ENCODE measurements around the gene MINPP1. TPM values are rescaled to one million over a fixed set of nuclear protein-coding genes. Genes with fewer than 3 reads are reported as not detected.
"Not testable (repeated sequence)": the region's sequence is repeated elsewhere in the genome, so short reads cannot be mapped to it uniquely, and the experiment has no call there.

MINPP1 gene, protein sequence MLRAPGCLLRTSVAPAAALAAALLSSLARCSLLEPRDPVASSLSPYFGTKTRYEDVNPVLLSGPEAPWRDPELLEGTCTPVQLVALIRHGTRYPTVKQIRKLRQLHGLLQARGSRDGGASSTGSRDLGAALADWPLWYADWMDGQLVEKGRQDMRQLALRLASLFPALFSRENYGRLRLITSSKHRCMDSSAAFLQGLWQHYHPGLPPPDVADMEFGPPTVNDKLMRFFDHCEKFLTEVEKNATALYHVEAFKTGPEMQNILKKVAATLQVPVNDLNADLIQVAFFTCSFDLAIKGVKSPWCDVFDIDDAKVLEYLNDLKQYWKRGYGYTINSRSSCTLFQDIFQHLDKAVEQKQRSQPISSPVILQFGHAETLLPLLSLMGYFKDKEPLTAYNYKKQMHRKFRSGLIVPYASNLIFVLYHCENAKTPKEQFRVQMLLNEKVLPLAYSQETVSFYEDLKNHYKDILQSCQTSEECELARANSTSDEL
- total RNA-seq: 1 to 10 TPM; 2.3 to 9.4 (median 6.9) TPM

DNA sequence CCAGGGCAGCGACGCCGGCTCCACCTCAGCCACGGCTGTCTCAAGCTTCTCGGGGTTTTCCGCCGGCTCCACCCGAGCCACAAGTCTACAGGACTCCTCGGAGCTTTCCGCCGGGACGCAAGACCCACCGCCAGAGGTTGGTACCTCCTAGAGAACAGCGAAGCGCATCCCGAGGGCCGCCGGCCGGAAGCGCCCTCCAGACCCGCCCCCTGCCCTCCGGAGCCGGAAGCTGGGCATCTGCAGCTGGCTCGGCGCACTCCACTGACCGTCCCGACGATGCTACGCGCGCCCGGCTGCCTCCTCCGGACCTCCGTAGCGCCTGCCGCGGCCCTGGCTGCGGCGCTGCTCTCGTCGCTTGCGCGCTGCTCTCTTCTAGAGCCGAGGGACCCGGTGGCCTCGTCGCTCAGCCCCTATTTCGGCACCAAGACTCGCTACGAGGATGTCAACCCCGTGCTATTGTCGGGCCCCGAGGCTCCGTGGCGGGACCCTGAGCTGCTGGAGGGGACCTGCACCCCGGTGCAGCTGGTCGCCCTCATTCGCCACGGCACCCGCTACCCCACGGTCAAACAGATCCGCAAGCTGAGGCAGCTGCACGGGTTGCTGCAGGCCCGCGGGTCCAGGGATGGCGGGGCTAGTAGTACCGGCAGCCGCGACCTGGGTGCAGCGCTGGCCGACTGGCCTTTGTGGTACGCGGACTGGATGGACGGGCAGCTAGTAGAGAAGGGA, at the start of gene MINPP1:
MINPP1 (plus strand) TSS at position 254 of the 726 bp plus-strand sequence; CDS start at position 277, 23 bp downstream.
- peak; percentile 4 for DNase-seq
- Histone ChIP-seq H3K36me3 (peaks cover 0 to 13% (median 0%) of the 10 kb centered on the region in 3 donors), H3K9me3 (no peaks in the 10 kb centered on the region), H3K27ac (peak within 1 kb of the TSS; percentile 76 to 89 (median 84)), H3K27me3 (peaks cover 0 to 19% (median 0%) of the 10 kb centered on the region in 4 donors), H3K4me3 (peak within 1 kb of the TSS; percentile 66 to 87 (median 76)), H3K4me1 (peaks cover 4 to 36% (median 6%) of the 10 kb centered on the region in 3 donors)
- WGBS, 2 donors: 0% methylated on average over 7 of the region's 74 CpGs; no CpG with 5 or more reads in 1 of the 2 donors
- intact Hi-C loops (cut with DNase I): no loop called here
- TF ChIP-seq POLR2A (IDR thresholded peaks at IDR 0.05): peak in 2 of 4 donors; percentile 23 to 57
- TF ChIP-seq, protein P1, sequence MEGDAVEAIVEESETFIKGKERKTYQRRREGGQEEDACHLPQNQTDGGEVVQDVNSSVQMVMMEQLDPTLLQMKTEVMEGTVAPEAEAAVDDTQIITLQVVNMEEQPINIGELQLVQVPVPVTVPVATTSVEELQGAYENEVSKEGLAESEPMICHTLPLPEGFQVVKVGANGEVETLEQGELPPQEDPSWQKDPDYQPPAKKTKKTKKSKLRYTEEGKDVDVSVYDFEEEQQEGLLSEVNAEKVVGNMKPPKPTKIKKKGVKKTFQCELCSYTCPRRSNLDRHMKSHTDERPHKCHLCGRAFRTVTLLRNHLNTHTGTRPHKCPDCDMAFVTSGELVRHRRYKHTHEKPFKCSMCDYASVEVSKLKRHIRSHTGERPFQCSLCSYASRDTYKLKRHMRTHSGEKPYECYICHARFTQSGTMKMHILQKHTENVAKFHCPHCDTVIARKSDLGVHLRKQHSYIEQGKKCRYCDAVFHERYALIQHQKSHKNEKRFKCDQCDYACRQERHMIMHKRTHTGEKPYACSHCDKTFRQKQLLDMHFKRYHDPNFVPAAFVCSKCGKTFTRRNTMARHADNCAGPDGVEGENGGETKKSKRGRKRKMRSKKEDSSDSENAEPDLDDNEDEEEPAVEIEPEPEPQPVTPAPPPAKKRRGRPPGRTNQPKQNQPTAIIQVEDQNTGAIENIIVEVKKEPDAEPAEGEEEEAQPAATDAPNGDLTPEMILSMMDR (IDR thresholded peaks at IDR 0.05): no peak

DNA sequence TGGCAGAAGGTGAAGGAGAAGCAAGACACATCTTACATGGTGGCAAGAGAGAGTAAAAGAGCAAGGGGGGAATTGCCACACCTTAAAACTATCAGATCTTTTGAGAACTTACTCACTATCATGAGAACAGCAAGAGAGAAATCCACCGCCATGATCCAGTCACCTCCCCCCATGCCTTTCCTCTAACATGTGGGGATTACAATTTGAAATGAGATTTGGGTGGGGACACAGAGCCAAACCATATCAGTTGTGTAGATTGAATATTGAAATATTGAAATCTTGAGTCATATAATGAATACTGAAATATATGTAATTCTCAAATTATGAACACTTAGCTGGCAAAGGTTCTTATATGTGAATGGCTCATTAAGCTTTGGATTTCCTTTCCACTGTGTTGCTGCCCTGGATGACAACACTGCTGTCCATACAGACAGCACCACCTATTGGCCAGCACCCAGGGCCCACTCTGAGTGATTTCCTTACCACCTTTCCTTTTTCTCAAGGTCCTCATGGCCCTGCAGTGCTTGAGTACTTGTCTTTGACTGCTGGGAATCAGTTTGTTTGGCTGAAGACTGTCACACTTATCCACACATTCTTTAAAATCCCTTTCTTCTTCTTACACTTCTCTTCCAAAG, 48.0 kb upstream of the MINPP1 start:
- H3K27ac ChIP-seq; H3K4me1 ChIP-seq; H3K36me3 ChIP-seq; intact Hi-C loops (cut with DNase I); H3K4me3 ChIP-seq; H3K9me3 ChIP-seq; DNase-seq; H3K27me3 ChIP-seq: not testable (repeated sequence)
- no CpG with 5 or more reads among the region's 1 CpG for WGBS, 2 donors

DNA sequence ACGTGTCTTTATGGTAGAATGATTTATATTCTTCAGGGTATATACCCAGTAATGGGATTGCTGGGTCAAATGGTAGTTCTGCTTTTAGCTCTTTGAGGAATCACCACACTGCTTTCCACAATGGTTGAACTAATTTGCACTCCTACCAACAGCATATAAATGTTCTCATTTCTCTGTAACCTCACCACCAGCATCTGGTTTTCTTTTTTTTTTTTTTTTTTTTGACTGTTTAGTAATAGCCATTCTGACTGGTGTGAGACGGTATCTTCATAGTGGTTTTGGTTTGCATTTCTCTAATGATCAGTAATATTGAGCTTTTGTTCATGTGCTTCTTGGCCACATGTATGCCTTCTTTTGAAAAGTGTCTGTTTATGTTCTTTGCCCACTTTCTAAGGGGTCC, 42.9 kb upstream of the MINPP1 start:
- H3K36me3 ChIP-seq; H3K9me3 ChIP-seq; DNase-seq; H3K4me1 ChIP-seq; H3K27me3 ChIP-seq; H3K27ac ChIP-seq; intact Hi-C loops (cut with DNase I); H3K4me3 ChIP-seq: not testable (repeated sequence)
- no CpG with 5 or more reads among the region's 2 CpGs for WGBS, 2 donors

DNA sequence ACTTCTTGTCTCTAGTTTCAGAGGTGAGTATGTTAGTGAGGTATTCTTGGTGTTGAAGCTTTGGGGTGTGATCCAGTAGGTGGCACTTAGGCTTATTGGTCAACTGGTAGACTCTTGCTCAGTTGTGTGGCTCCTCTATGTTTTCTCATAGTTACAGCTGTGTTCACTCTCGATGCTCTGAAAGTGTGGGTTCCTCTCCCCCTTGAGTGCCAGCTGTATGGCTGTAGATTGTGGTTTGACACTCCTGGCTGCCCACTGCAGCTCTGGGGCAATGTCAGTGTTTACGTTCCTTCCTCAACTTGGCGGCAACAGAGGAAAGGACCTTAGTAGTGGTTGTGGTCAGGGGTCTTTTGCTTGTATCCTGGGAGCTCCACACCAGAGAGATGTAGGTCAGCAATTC, 37.8 kb upstream of the MINPP1 start:
- 100% methylated on average over 1 of the region's 3 CpGs; no CpG with 5 or more reads in 1 of the 2 donors for WGBS, 2 donors
- H3K27me3 ChIP-seq; H3K27ac ChIP-seq; H3K36me3 ChIP-seq; DNase-seq; H3K4me1 ChIP-seq; H3K9me3 ChIP-seq; H3K4me3 ChIP-seq; intact Hi-C loops (cut with DNase I): not testable (repeated sequence)

DNA sequence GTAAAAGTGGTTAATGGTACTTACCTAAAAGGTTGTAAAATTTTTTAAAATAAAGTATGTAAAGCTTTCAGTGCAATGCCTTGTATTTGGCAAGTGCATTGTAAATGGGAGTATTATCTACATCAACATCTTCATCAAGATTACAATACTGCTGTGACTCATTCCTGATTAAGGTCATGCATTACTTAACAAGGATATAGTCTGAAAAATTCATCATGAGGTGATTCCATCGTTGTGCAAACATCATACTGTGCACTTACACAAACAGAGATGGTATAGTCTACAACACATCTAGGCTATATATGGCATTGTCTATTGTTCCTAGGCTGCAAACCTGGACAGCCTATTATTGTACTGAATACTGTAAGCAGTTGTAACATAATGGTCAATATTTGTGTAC, 16.0 kb upstream of the MINPP1 start:
- DNase-seq; H3K27ac ChIP-seq; H3K9me3 ChIP-seq; H3K4me3 ChIP-seq; intact Hi-C loops (cut with DNase I); H3K36me3 ChIP-seq; H3K27me3 ChIP-seq; H3K4me1 ChIP-seq: not testable (repeated sequence)
- 13 to 38% methylated on average over 1 of the region's 1 CpG for WGBS, 2 donors

DNA sequence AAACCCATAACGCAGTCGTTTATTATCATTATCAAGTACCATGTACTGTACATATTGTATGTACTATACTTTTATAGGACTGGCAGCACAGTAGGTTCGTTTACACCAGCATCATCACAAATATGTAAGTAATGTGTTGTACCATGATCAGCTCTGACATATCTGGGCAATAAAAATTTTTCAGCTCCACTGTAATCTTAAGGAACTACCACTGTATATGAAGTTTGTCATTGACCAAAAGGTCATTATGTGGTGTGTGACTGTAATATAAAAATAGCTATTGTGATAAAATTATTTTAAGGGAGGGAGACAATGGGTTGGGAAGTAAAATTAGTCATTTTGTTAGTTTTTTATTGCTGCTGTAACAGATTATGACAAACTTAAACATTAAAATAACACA, 14.4 kb upstream of the MINPP1 start:
- H3K4me3 ChIP-seq; intact Hi-C loops (cut with DNase I); H3K36me3 ChIP-seq; DNase-seq; H3K27ac ChIP-seq; H3K4me1 ChIP-seq; H3K9me3 ChIP-seq; H3K27me3 ChIP-seq: not testable (repeated sequence)
- no CpG with 5 or more reads among the region's 3 CpGs for WGBS, 2 donors

DNA sequence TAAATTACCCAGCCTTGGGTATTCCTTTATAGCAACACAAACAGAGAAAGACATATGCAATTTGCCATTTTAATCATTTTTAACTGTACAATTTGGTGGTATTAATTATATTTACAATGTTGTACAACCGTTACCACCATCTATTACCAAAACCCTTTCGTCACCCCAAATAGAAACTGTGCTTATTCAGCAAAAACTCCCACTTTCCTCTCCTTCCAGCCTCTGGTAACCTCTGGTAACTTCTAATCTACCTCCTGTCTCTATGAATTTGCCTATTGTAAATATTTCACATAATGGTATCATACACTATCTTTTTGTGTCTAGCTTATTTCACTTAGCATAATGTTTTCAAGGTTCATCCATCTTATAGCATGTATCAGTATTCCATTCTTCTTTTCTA, 12.2 kb upstream of the MINPP1 start:
- peaks cover 0 to 13% (median 0%) of the 10 kb centered on the region in 4 donors for H3K27me3 ChIP-seq
- WGBS, 2 donors: 70 to 98% methylated on average over 2 of the region's 2 CpGs
- H3K4me1 ChIP-seq; H3K4me3 ChIP-seq; H3K9me3 ChIP-seq; H3K36me3 ChIP-seq; intact Hi-C loops (cut with DNase I); DNase-seq; H3K27ac ChIP-seq: not testable (repeated sequence)

DNA sequence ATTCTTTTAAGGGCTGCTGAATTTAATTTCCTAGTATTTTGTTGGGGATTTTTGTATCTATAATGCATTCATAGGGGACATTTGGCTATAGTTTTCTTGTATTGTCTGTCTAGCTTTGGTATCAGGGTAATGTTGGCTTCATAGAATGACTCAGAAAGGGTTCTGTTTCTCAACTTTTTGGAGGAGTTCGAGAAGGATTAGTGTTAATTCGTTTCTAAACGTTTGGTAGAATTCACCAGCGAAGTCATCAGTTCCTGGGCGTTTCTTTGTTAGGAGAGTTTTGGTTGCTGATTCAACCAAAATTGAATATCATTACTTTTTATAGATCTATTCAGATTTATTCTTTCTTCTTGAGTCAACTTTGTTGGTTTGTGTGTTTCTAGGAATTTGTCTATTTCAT, 9.2 kb upstream of the MINPP1 start:
- not testable (repeated sequence) for DNase-seq, H3K36me3 ChIP-seq

DNA sequence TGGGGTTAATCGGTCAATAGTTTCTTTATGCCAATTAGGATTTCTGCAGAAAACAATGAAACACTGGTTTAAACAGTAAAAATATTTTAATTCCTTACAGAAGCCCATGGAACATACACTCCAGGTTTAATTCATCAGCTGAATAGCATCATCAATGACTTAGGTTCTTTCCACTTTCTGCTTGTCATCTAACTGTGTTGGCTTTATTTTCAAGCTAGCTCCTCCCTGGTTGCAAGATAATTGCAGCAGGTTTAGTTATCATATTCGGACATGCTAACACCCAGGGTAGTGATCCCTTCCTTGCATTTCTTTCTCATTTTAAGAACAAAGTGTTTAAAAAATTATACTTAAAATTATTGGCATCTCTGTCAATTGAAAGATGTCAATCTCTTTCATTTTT, 7.3 kb upstream of the MINPP1 start:
- H3K4me3 ChIP-seq; H3K36me3 ChIP-seq; H3K4me1 ChIP-seq; DNase-seq; H3K27ac ChIP-seq; intact Hi-C loops (cut with DNase I); H3K9me3 ChIP-seq: not testable (repeated sequence)
- 79 to 100% methylated on average over 2 of the region's 2 CpGs for WGBS, 2 donors
- peaks cover 0 to 32% (median 0%) of the 10 kb centered on the region in 4 donors for H3K27me3 ChIP-seq

More for the DNA sequence above, 9.2 kb upstream of the MINPP1 start:
- H3K27ac ChIP-seq; intact Hi-C loops (cut with DNase I); H3K4me3 ChIP-seq; H3K9me3 ChIP-seq; H3K4me1 ChIP-seq: not testable (repeated sequence)
- peaks cover 0 to 13% (median 0%) of the 10 kb centered on the region in 4 donors for H3K27me3 ChIP-seq
- 32 to 46% methylated on average over 4 to 5 of the region's 5 CpGs for WGBS, 2 donors

DNA sequence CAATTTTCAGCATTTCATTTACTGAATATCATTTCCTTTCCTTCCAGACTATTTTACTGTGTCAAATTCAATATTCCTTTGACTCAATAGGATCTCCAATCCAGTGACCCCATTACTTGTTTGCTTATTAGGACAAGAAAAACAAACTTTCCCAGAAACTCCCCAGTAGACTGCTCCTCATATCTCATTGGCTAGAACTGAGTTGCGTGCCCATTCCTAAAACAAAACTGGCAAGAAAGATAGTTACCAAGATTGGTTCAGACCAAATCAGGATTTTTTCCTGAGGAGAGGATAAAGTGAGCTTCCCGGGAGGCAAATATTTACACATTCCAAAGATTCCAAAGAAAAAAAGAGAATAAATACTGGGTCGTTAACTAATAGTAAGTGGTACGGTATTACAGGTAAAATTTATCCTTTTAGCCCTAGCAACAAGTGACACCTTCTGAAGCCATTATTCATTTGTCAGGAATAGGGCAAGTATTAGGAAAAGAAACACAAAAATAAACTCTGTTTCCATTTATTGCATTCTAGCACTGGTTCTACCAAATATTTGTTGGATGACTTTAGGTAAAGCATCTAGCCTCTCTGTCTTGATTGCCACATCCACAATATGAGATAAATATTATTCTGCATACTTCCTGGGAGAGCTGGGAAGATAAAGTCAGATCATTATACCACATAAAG, 6.4 kb upstream of the MINPP1 start:
- H3K27me3 ChIP-seq: peaks cover 0 to 32% (median 0%) of the 10 kb centered on the region in 4 donors

More for the DNA sequence above, 6.4 kb upstream of the MINPP1 start:
- 45 to 100% methylated on average over 1 to 2 of the region's 4 CpGs for WGBS, 2 donors
- DNase-seq; H3K9me3 ChIP-seq; intact Hi-C loops (cut with DNase I); H3K4me3 ChIP-seq; H3K36me3 ChIP-seq; H3K4me1 ChIP-seq; H3K27ac ChIP-seq: not testable (repeated sequence)
